HepG2 (cell line): ENCODE measurements around the gene GBA2. TPM values are rescaled to one million over a fixed set of nuclear protein-coding genes. Genes with fewer than 3 reads are reported as not detected.

Experiments
- CENPT ChIP-seq: sonication (generic); formaldehyde crosslinking; IDR thresholded peaks from 2 replicates; pipeline ENCODE4 v1.8.0; 2022; ENCODE audit warnings: low read depth, mild to moderate bottlenecking, moderate library complexity, missing genetic modification reagents
- CENPX ChIP-seq: sonication (generic); formaldehyde crosslinking; IDR thresholded peaks from 2 replicates; pipeline ENCODE4 v1.9.0; 2021; ENCODE audit warnings: mild to moderate bottlenecking, missing genetic modification reagents, moderate library complexity
- FOXP1 ChIP-seq, 2 experiments: fragments of 450-650 bp in 1 of 2; IDR thresholded peaks; 2 replicates each; pipeline ENCODE4 v1.6.1; 2017 to 2018; ENCODE audit warnings: antibody characterized with exemption in 1 of 2
- JDP2 ChIP-seq: sonication (generic); formaldehyde crosslinking; IDR thresholded peaks from 2 replicates; pipeline ENCODE4 v1.8.1; 2022; ENCODE audit warnings: missing genetic modification reagents, borderline replicate concordance
- KDM1A ChIP-seq: IDR thresholded peaks from 2 replicates; pipeline ENCODE4 v1.6.1; 2016; ENCODE audit warnings: missing compliant biosample characterization
- KDM6A ChIP-seq: IDR thresholded peaks from 2 replicates; pipeline ENCODE4 v1.6.1; 2016; ENCODE audit warnings: low read depth
- MTA1 ChIP-seq: sonication (generic); formaldehyde crosslinking; IDR thresholded peaks from 2 replicates; pipeline ENCODE4 v1.4.0; 2020; ENCODE audit warnings: missing genetic modification reagents, mild to moderate bottlenecking, borderline replicate concordance
- NBN ChIP-seq: fragments of 450-650 bp; conservative IDR thresholded peaks from 2 replicates; pipeline ENCODE4 v1.6.1; 2017
- NRL ChIP-seq: sonication (generic); formaldehyde crosslinking; IDR thresholded peaks from 2 replicates; pipeline ENCODE4 v1.5.0; 2020; ENCODE audit warnings: missing genetic modification reagents, mild to moderate bottlenecking, moderate library complexity, borderline replicate concordance
- PHF5A ChIP-seq: IDR thresholded peaks from one replicate; pipeline ENCODE4 v1.6.1; 2018; ENCODE audit warnings: low read depth, missing genetic modification reagents; ENCODE audit not compliant: unreplicated experiment
- RXRB ChIP-seq: IDR thresholded peaks from 2 replicates; pipeline ENCODE4 v1.6.1; 2016; ENCODE audit warnings: borderline replicate concordance, missing genetic modification reagents, missing compliant biosample characterization
- SP4 ChIP-seq: sonication (generic); formaldehyde crosslinking; IDR thresholded peaks from 2 replicates; pipeline ENCODE4 v1.8.1; 2023; ENCODE audit warnings: mild to moderate bottlenecking, missing genetic modification reagents
- TBP ChIP-seq: sonication (generic); formaldehyde crosslinking; IDR thresholded peaks from 2 replicates; pipeline ENCODE4 v1.5.0; 2020; ENCODE audit warnings: missing genetic modification reagents
- ZBTB1 ChIP-seq: sonication (generic); formaldehyde crosslinking; IDR thresholded peaks from 2 replicates; pipeline ENCODE4 v1.4.0; 2020; ENCODE audit warnings: missing genetic modification reagents, borderline replicate concordance
- ZHX2 ChIP-seq, 2 experiments: sonication (generic) in 1 of 2; formaldehyde crosslinking in 1 of 2; IDR thresholded peaks; 2 replicates each; pipeline versions ENCODE4 v1.6.1 to v1.9.0; 2014 to 2022; ENCODE audit warnings: antibody characterized with exemption in 1 of 2, borderline replicate concordance in 1 of 2, inconsistent platforms in 1 of 2, low read depth in 1 of 2, missing genetic modification reagents in 1 of 2
- ZNF138 ChIP-seq: sonication (generic); formaldehyde crosslinking; IDR thresholded peaks from 2 replicates; pipeline ENCODE4 v1.5.0; 2020; ENCODE audit warnings: mild to moderate bottlenecking, low read depth, missing genetic modification reagents
- ZNF572 ChIP-seq: sonication (generic); formaldehyde crosslinking; IDR thresholded peaks from 2 replicates; pipeline ENCODE4 v1.5.1; 2020; ENCODE audit warnings: mild to moderate bottlenecking, missing genetic modification reagents
- ZSCAN22 ChIP-seq: sonication (generic); formaldehyde crosslinking; IDR thresholded peaks from 2 replicates; pipeline ENCODE4 v1.4.0; 2020; ENCODE audit warnings: mild to moderate bottlenecking, missing genetic modification reagents
- polyA plus RNA-seq, 8 experiments: library from polyadenylated mRNA; depleted of rRNA in 3 of 8; stranded (reverse) in 7 of 8; unstranded in 1 of 8; fragments of >200 nt; fragmentation: Illumina TruSeq in 4 of 8; extraction: Trizol in 4 of 8; gene quantifications; 2 replicates each; pipeline versions ENCODE4 v1.2.1 to v1.2.3, GENCODE V29; 2011 to 2016; ENCODE audit warnings: low read depth in 4 of 8, missing spikeins in 1 of 8, mixed read lengths in 1 of 8; ENCODE audit not compliant: insufficient read depth in 1 of 8
- total RNA-seq, 5 experiments: library from RNA; depleted of rRNA; stranded (reverse); fragments of >200 nt; fragmentation: Illumina TruSeq; extraction: Trizol; gene quantifications; 2 replicates each; pipeline ENCODE4 v1.2.3, GENCODE V29; 2016; ENCODE audit warnings: low read depth in 1 of 5
- TF ChIP-seq, protein P1 (sequence below): sonication (generic); formaldehyde crosslinking; IDR thresholded peaks from 2 replicates; pipeline ENCODE4 v1.4.0; 2020; ENCODE audit warnings: mild to moderate bottlenecking, missing genetic modification reagents
- TF ChIP-seq, protein P2 (sequence below): sonication (generic); formaldehyde crosslinking; IDR thresholded peaks from 2 replicates; pipeline ENCODE4 v1.5.0; 2020; ENCODE audit warnings: missing genetic modification reagents

GBA2 gene
- total and polyA plus RNA-seq, 2 of the 13 experiments (the other 11 are each of a cell fraction or from before 2014, with no cell fraction given), result 37.5 to 86.1 TPM

DNA sequence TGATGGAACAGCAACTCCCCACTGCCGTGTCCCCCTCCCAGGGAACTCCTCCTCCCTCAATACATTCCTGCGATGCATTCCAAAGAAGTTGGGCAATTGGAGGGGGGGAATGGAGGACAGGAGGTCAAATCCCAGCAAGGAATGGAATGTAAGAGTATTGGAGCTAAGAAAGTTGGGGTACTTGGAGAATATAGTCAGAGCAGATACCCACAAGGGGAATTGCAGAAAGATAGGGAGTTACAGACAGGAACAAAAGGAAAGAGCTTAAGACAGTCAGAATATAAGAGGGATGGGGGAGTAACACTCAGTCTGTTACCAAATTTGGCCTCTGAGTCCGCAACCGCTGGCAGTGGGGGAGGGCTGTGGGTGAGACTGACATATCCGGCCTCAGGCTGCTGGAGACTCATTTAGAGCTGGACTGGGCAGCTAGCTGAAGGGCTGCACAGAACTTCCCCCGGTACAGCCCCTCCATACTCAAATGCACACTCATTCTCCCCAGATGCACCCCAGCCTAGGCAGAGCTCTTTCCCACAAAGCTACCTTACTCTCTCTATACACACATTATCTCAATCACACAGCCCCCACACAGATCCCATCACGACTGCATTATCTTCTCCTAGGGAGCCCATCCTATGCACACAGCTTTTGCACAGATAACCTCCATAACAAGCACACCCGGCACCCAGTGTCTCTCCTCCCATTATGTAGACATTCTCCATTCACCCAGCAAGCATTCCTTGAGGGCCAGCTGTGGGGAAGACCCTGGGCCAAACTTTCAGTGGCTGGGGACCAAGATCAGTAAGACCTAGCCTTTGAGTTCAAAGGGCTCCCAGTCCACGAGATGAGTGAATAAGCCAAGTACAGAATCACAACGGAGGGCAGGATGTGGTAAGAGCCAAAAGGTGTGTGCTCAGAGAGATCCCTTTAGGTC, 20.7 kb downstream of the GBA2 start (continued):
- TF ChIP-seq ZHX2 (IDR thresholded peaks at IDR 0.05; ENCODE audit: low read depth), result no peak
- no peak for TF ChIP-seq ZHX2 (CRISPR knock-in tag; IDR thresholded peaks at IDR 0.05; ENCODE audit: borderline replicate concordance)
- no peak for TF ChIP-seq PHF5A (CRISPR knock-in tag)
- TF ChIP-seq KDM6A (CRISPR knock-in tag), result peak; percentile 67
- no peak for TF ChIP-seq ZBTB1 (CRISPR knock-in tag)
- TF ChIP-seq NRL (CRISPR knock-in tag), result no peak
- TF ChIP-seq JDP2 (CRISPR knock-in tag), result no peak
- TF ChIP-seq FOXP1 (IDR thresholded peaks at IDR 0.05), result no peak
- TF ChIP-seq FOXP1 (CRISPR knock-in tag; IDR thresholded peaks at IDR 0.05), result 0 out of 2 replicates have a peak, but pooled peaks have one; percentile 11
- peak; percentile 37; the same call in 1 of the 2 replicates for TF ChIP-seq RXRB (CRISPR knock-in tag)
- no peak for TF ChIP-seq CENPT (CRISPR knock-in tag)
- TF ChIP-seq MTA1 (CRISPR knock-in tag), result no peak
- TF ChIP-seq, protein P1, sequence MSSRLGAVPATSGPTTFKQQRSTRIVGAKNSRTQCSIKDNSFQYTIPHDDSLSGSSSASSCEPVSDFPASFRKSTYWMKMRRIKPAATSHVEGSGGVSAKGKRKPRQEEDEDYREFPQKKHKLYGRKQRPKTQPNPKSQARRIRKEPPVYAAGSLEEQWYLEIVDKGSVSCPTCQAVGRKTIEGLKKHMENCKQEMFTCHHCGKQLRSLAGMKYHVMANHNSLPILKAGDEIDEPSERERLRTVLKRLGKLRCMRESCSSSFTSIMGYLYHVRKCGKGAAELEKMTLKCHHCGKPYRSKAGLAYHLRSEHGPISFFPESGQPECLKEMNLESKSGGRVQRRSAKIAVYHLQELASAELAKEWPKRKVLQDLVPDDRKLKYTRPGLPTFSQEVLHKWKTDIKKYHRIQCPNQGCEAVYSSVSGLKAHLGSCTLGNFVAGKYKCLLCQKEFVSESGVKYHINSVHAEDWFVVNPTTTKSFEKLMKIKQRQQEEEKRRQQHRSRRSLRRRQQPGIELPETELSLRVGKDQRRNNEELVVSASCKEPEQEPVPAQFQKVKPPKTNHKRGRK (CRISPR knock-in tag), result no peak
- TF ChIP-seq KDM1A (CRISPR knock-in tag), result no peak
- no peak for TF ChIP-seq TBP (CRISPR knock-in tag)
- 0 out of 2 replicates have a peak, but pooled peaks have one; percentile 22 for TF ChIP-seq SP4 (CRISPR knock-in tag)
- TF ChIP-seq, protein P2, sequence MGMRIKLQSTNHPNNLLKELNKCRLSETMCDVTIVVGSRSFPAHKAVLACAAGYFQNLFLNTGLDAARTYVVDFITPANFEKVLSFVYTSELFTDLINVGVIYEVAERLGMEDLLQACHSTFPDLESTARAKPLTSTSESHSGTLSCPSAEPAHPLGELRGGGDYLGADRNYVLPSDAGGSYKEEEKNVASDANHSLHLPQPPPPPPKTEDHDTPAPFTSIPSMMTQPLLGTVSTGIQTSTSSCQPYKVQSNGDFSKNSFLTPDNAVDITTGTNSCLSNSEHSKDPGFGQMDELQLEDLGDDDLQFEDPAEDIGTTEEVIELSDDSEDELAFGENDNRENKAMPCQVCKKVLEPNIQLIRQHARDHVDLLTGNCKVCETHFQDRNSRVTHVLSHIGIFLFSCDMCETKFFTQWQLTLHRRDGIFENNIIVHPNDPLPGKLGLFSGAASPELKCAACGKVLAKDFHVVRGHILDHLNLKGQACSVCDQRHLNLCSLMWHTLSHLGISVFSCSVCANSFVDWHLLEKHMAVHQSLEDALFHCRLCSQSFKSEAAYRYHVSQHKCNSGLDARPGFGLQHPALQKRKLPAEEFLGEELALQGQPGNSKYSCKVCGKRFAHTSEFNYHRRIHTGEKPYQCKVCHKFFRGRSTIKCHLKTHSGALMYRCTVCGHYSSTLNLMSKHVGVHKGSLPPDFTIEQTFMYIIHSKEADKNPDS (CRISPR knock-in tag), result no peak
- no peak for TF ChIP-seq ZSCAN22
- TF ChIP-seq ZNF138, result no peak
- TF ChIP-seq NBN, result no peak
- no peak for TF ChIP-seq ZNF572 (CRISPR knock-in tag)
- no peak for TF ChIP-seq CENPX
